HepG2 (cell line): ENCODE results near the gene TFF1. TPM values are rescaled to one million over a fixed set of nuclear protein-coding genes. Genes with fewer than 3 reads are reported as not detected.

Experiments
- CEBPB ChIP-seq: IDR thresholded peaks from 2 replicates; pipeline ENCODE4 v1.6.1; 2011; ENCODE audit warnings: low read depth, low read length, improper control_type of control experiment, borderline replicate concordance
- ELF1 ChIP-seq: sonication (generic); formaldehyde crosslinking; IDR thresholded peaks from 2 replicates; pipeline ENCODE4 v1.4.0; 2020; ENCODE audit warnings: missing genetic modification reagents
- FOXK1 ChIP-seq: sonication (generic); formaldehyde crosslinking; IDR thresholded peaks from 2 replicates; pipeline ENCODE4 v1.4.0; 2020; ENCODE audit warnings: low read depth, missing genetic modification reagents, borderline replicate concordance
- GABPB1 ChIP-seq: IDR thresholded peaks from 2 replicates; pipeline ENCODE4 v1.6.1; 2016; ENCODE audit warnings: mild to moderate bottlenecking, missing genetic modification reagents, moderate library complexity, missing compliant biosample characterization
- GATAD2A ChIP-seq: IDR thresholded peaks from 2 replicates; pipeline ENCODE4 v1.6.1; 2016
- HMGXB3 ChIP-seq: sonication (generic); formaldehyde crosslinking; IDR thresholded peaks from 2 replicates; pipeline ENCODE4 v1.4.0; 2020; ENCODE audit warnings: missing genetic modification reagents, borderline replicate concordance
- HNF1B ChIP-seq: sonication (generic); formaldehyde crosslinking; IDR thresholded peaks from 2 replicates; pipeline ENCODE4 v1.5.1; 2020; ENCODE audit warnings: mild to moderate bottlenecking, moderate library complexity, missing genetic modification reagents
- HNF4A ChIP-seq: sonication (generic); formaldehyde crosslinking; IDR thresholded peaks from 2 replicates; pipeline ENCODE4 v1.4.0; 2020; ENCODE audit warnings: missing genetic modification reagents
- KDM2A ChIP-seq: sonication (generic); formaldehyde crosslinking; IDR thresholded peaks from 2 replicates; pipeline ENCODE4 v1.4.0; 2020; ENCODE audit warnings: low read depth, missing genetic modification reagents, borderline replicate concordance
- MIER2 ChIP-seq: IDR thresholded peaks from 2 replicates; pipeline ENCODE4 v1.6.1; 2016; ENCODE audit warnings: missing biosample characterization, missing genetic modification reagents
- MIXL1 ChIP-seq: IDR thresholded peaks from 2 replicates; pipeline ENCODE4 v1.6.1; 2016
- NBN ChIP-seq: fragments of 450-650 bp; conservative IDR thresholded peaks from 2 replicates; pipeline ENCODE4 v1.6.1; 2017
- PPARG ChIP-seq: conservative IDR thresholded peaks from 2 replicates; pipeline ENCODE4 v1.6.1; 2016; ENCODE audit warnings: missing biosample characterization, missing genetic modification reagents
- SMC3 ChIP-seq: IDR thresholded peaks from 2 replicates; pipeline ENCODE4 v1.6.1; 2011; ENCODE audit warnings: low read length, improper control_type of control experiment
- SRY ChIP-seq: sonication (generic); formaldehyde crosslinking; IDR thresholded peaks from 2 replicates; pipeline ENCODE4 v1.8.0; 2022; ENCODE audit warnings: mild to moderate bottlenecking, missing genetic modification reagents
- SSRP1 ChIP-seq: IDR thresholded peaks from 2 replicates; pipeline ENCODE4 v1.6.1; 2016; ENCODE audit warnings: control low read depth
- STAG1 ChIP-seq: sonication (generic); formaldehyde crosslinking; IDR thresholded peaks from 2 replicates; pipeline ENCODE4 v1.4.0; 2020; ENCODE audit warnings: missing genetic modification reagents
- XRCC5 ChIP-seq: fragments of 200-400 bp; formaldehyde crosslinking; optimal IDR thresholded peaks from 2 replicates; pipeline ENCODE3; 2017; ENCODE audit warnings: mild to moderate bottlenecking, low read length
- ZFP91 ChIP-seq: sonication (generic); formaldehyde crosslinking; IDR thresholded peaks from 2 replicates; pipeline ENCODE4 v1.9.0; 2022; ENCODE audit warnings: missing genetic modification reagents, mild to moderate bottlenecking, borderline replicate concordance
- ZMYM4 ChIP-seq: sonication (generic); formaldehyde crosslinking; IDR thresholded peaks from 2 replicates; pipeline ENCODE4 v1.8.1; 2023; ENCODE audit warnings: mild to moderate bottlenecking, missing genetic modification reagents
- ZNF790 ChIP-seq: sonication (generic); formaldehyde crosslinking; IDR thresholded peaks from 2 replicates; pipeline ENCODE4 v1.8.0; 2022; ENCODE audit warnings: missing genetic modification reagents, mild to moderate bottlenecking, borderline replicate concordance
- polyA plus RNA-seq, 8 experiments: library from polyadenylated mRNA; depleted of rRNA in 3 of 8; stranded (reverse) in 7 of 8; unstranded in 1 of 8; fragments of >200 nt; fragmentation: Illumina TruSeq in 4 of 8; extraction: Trizol in 4 of 8; gene quantifications; 2 replicates each; pipeline versions ENCODE4 v1.2.1 to v1.2.3, GENCODE V29; 2011 to 2016; ENCODE audit warnings: low read depth in 4 of 8, missing spikeins in 1 of 8, mixed read lengths in 1 of 8; ENCODE audit not compliant: insufficient read depth in 1 of 8
- total RNA-seq, 5 experiments: library from RNA; depleted of rRNA; stranded (reverse); fragments of >200 nt; fragmentation: Illumina TruSeq; extraction: Trizol; gene quantifications; 2 replicates each; pipeline ENCODE4 v1.2.3, GENCODE V29; 2016; ENCODE audit warnings: low read depth in 1 of 5

The TFF1 gene
- total and polyA plus RNA-seq, 2 of the 13 experiments (the other 11 are each of a cell fraction or from before 2014, with no cell fraction given), result 0.24 to 19.4 TPM

GRCh38 chr21:42337830-42338728 lies 28.3 kb downstream of the TFF1 start (continued):
- TF ChIP-seq KDM2A (CRISPR knock-in tag) (peak; percentile 47; the same call in 1 of the 2 replicates), GATAD2A (CRISPR knock-in tag) (0 out of 2 replicates have a peak, but pooled peaks have one; percentile 24), HNF1B (peak; percentile 15; the same call in 1 of the 2 replicates), ZMYM4 (no peak), GABPB1 (0 out of 2 replicates have a peak, but pooled peaks have one; percentile 8), ZNF790 (no peak), SRY (CRISPR knock-in tag) (0 out of 2 replicates have a peak, but pooled peaks have one; percentile 37), FOXK1 (CRISPR knock-in tag) (no peak), CEBPB (peak; percentile 51; the same call in 1 of the 2 replicates), XRCC5 (peak; percentile 77), HMGXB3 (no peak), PPARG (no peak), NBN (no peak), HNF4A (no peak), SMC3 (peak; percentile 95), ELF1 (CRISPR knock-in tag) (0 out of 2 replicates have a peak, but pooled peaks have one; percentile 24), MIER2 (CRISPR knock-in tag) (0 out of 2 replicates have a peak, but pooled peaks have one; percentile 19), MIXL1 (0 out of 2 replicates have a peak, but pooled peaks have one; percentile 48), SSRP1 (0 out of 2 replicates have a peak, but pooled peaks have one; percentile 43), ZFP91 (CRISPR knock-in tag) (peak; percentile 35; the same call in 1 of the 2 replicates), STAG1 (CRISPR knock-in tag) (peak; percentile 71)
